HFFc6 (cell line): ENCODE data around the gene FAM187B. TPM values are rescaled to one million over a fixed set of nuclear protein-coding genes. Genes with fewer than 3 reads are reported as not detected.

Experiments
- DNase-seq: peaks from one replicate; pipeline ENCODE4 v3.0.0-alpha.2; 2018
- H3K27ac Mint-ChIP-seq: 2 replicates; pipeline ENCODE4 v1.8.0; 2020; ENCODE audit warnings: mild to moderate bottlenecking, mixed read lengths
- H3K27me3 Mint-ChIP-seq: 2 replicates; pipeline ENCODE4 v1.8.0; 2021; ENCODE audit warnings: mild to moderate bottlenecking, moderate library complexity, mixed read lengths; ENCODE audit not compliant: insufficient read depth
- H3K36me3 Mint-ChIP-seq: 2 replicates; pipeline ENCODE4 v1.8.0; 2021; ENCODE audit warnings: low read depth, mixed read lengths
- H3K4me1 Mint-ChIP-seq: 2 replicates; pipeline ENCODE4 v1.8.0; 2020; ENCODE audit warnings: low read depth, mixed read lengths
- H3K4me3 Mint-ChIP-seq: 2 replicates; pipeline ENCODE4 v1.8.0; 2020; ENCODE audit warnings: mild to moderate bottlenecking, moderate library complexity, mixed read lengths
- H3K9me3 Mint-ChIP-seq: 2 replicates; pipeline ENCODE4 v1.8.0; 2020; ENCODE audit warnings: mild to moderate bottlenecking, mixed read lengths
- total RNA-seq, 6 experiments: library from RNA; stranded (reverse); fragmentation: NEBNext Ultra II Directional; extraction: Animal tissue kit (Norgen Biotek cat#: 25700); gene quantifications; 2 replicates in 1 of 6; 3 replicates in 5 of 6; pipeline ENCODE4 v1.2.3, GENCODE V29; 2021
- TF ChIP-seq, protein P1 (sequence below): fragments of 200-600 bp; sonication (generic); IDR thresholded peaks from 2 replicates; pipeline ENCODE4 v1.5.0; 2021; ENCODE audit warnings: antibody characterized with exemption, mild to moderate bottlenecking

The FAM187B gene
- total RNA-seq, 6 experiments from 2014 or later, result not detected

DNA sequence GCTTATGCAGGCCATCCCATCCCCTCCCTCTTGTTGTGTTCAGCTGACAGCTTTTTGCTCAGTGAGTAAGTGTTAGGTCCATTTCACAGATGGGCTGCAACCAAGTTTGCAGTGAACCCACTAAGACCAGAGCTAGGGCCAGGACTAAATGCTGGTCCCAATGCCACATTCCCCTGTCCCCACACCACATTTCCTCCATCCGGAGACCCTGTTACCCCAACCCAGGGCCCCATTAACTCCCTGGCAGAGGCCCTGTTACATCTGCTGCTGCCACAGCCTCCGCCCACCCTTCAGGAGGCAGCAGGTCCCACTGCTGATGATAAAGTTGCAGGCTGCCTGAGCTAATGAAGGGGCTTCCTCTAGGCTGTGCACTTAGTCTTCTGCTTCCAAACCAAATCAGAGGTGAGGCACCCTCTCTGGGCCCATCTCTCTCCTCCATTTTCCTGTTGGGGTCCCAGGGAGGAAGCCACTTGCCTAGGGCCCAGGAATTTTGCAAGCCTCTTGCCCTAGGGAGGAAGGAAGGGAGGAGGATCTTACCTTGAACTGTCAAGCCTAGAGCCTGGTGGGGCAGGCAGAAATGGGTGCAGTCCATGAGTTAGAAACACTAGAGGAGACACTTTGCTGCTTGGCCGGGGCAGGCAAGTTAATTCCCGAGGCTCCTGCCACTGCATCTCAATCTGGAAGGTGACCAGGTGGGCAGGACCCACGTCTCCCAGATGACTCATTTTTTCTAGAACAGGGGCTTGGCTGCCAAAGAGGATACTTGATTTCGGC is 36.8 kb upstream of the FAM187B start:
- H3K9me3 Mint-ChIP-seq, result no peaks in the 10 kb centered on the region
- DNase-seq, result no peak
- H3K36me3 Mint-ChIP-seq, result no peaks in the 10 kb centered on the region; the same call in 1 of the 2 replicates
- peak overlapping the region; percentile 18; the same call in 1 of the 2 replicates for H3K4me3 Mint-ChIP-seq
- H3K27ac Mint-ChIP-seq, result no peak overlapping the region
- peaks cover 14% of the 10 kb centered on the region for H3K27me3 Mint-ChIP-seq
- TF ChIP-seq, protein P1, sequence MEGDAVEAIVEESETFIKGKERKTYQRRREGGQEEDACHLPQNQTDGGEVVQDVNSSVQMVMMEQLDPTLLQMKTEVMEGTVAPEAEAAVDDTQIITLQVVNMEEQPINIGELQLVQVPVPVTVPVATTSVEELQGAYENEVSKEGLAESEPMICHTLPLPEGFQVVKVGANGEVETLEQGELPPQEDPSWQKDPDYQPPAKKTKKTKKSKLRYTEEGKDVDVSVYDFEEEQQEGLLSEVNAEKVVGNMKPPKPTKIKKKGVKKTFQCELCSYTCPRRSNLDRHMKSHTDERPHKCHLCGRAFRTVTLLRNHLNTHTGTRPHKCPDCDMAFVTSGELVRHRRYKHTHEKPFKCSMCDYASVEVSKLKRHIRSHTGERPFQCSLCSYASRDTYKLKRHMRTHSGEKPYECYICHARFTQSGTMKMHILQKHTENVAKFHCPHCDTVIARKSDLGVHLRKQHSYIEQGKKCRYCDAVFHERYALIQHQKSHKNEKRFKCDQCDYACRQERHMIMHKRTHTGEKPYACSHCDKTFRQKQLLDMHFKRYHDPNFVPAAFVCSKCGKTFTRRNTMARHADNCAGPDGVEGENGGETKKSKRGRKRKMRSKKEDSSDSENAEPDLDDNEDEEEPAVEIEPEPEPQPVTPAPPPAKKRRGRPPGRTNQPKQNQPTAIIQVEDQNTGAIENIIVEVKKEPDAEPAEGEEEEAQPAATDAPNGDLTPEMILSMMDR, result no peak
- peaks cover 12% of the 10 kb centered on the region for H3K4me1 Mint-ChIP-seq

GRCh38 chr19:35264268-35265125 is 36.0 kb upstream of the FAM187B start:
- peaks cover 14% of the 10 kb centered on the region for H3K27me3 Mint-ChIP-seq
- H3K36me3 Mint-ChIP-seq, result no peaks in the 10 kb centered on the region; the same call in 1 of the 2 replicates
- H3K4me1 Mint-ChIP-seq, result peaks cover 12% of the 10 kb centered on the region
- TF ChIP-seq, protein P1, result no peak
- no peak overlapping the region for H3K4me3 Mint-ChIP-seq
- no peaks in the 10 kb centered on the region for H3K9me3 Mint-ChIP-seq
- no peak for DNase-seq
- H3K27ac Mint-ChIP-seq, result no peak overlapping the region

GRCh38 chr19:35262101-35262761 is 33.7 kb upstream of the FAM187B start:
- no peaks in the 10 kb centered on the region for H3K9me3 Mint-ChIP-seq
- H3K27me3 Mint-ChIP-seq, result peaks cover 14% of the 10 kb centered on the region
- peaks cover 12% of the 10 kb centered on the region for H3K4me1 Mint-ChIP-seq
- H3K4me3 Mint-ChIP-seq, result no peak overlapping the region; the same call in 1 of the 2 replicates
- TF ChIP-seq, protein P1, result no peak
- H3K36me3 Mint-ChIP-seq, result no peaks in the 10 kb centered on the region; the same call in 1 of the 2 replicates
- no peak overlapping the region for H3K27ac Mint-ChIP-seq
- no peak for DNase-seq

DNA sequence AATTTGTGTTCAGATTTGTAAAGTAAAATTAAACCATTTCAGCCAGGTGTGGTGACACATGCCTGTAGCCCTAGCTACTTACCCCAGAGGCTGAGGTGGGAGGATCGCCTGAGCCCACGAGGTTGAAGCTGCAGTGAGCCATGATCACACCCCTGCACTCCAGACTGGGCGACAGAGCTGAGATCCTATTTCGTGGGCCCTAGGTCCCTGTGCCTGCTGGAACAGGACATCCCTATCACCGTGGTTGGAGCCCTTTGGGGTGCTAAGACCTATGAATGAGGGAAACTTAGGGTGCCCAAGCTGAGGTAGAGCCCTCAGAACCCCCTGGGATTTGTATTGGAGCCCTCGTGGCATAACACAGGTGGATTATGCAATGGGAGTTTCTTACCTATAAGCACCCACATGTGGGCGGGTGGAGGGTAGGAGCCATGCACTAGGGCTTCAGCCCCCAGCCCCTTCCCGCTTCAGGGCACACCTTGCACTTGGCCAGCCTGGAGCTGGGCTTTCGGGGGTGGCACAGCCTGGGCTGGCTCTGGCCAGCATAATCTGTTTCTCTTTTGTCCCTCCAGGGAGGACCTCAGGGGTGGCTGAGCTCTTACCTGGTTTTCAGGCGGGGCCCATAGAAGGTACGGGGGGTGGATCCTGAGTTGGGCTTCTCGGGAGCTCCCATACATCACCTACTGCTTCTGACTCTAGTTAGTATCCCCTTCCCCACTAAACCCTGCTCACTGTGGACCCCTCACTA is 33.0 kb upstream of the FAM187B start:
- no peak overlapping the region for H3K27ac Mint-ChIP-seq
- H3K4me3 Mint-ChIP-seq, result no peak overlapping the region
- H3K4me1 Mint-ChIP-seq, result peaks cover 12% of the 10 kb centered on the region
- TF ChIP-seq, protein P1, result no peak
- DNase-seq, result no peak
- peaks cover 14% of the 10 kb centered on the region for H3K27me3 Mint-ChIP-seq
- H3K9me3 Mint-ChIP-seq, result no peaks in the 10 kb centered on the region
- H3K36me3 Mint-ChIP-seq, result no peaks in the 10 kb centered on the region; the same call in 1 of the 2 replicates
